Osteoblast (primary cell): ENCODE results near the gene FBXL7. TPM values are rescaled to one million over a fixed set of nuclear protein-coding genes. Genes with fewer than 3 reads are reported as not detected.

ENCODE experiments used
- DNase-seq: peaks from one replicate; pipeline ENCODE4 v3.0.0; 2011; ENCODE audit warnings: low spot score, mixed read lengths; ENCODE audit not compliant: insufficient read length; ENCODE audit errors: missing footprints
- H2AFZ ChIP-seq: 2 replicates; pipeline ENCODE4 v1.6.0; 2011; ENCODE audit warnings: mild to moderate bottlenecking, low read length
- H3K27ac ChIP-seq: 2 replicates; pipeline ENCODE4 v1.5.1; 2011; ENCODE audit warnings: mild to moderate bottlenecking, low read depth, low read length, moderate library complexity
- H3K27me3 ChIP-seq: 2 replicates; pipeline ENCODE4 v1.6.0; 2012; ENCODE audit warnings: mild to moderate bottlenecking, control low read depth, inconsistent platforms, low read length, moderate library complexity; ENCODE audit not compliant: insufficient read depth
- H3K36me3 ChIP-seq: 2 replicates; pipeline ENCODE4 v1.5.1; 2011; ENCODE audit warnings: mild to moderate bottlenecking, low read length, control low read depth, moderate library complexity; ENCODE audit not compliant: insufficient read depth
- H3K4me1 ChIP-seq: 2 replicates; pipeline ENCODE4 v1.5.1; 2011; ENCODE audit warnings: mild to moderate bottlenecking, low read length, control low read depth, moderate library complexity; ENCODE audit not compliant: insufficient read depth
- H3K4me2 ChIP-seq: 2 replicates; pipeline ENCODE4 v1.6.0; 2011; ENCODE audit warnings: mild to moderate bottlenecking, low read length; ENCODE audit not compliant: insufficient read depth
- H3K4me3 ChIP-seq: fragments of 200-600 bp; sonication (generic); 3 replicates; pipeline ENCODE4 v1.5.1; 2012; ENCODE audit warnings: mild to moderate bottlenecking, low read length, inconsistent platforms; ENCODE audit not compliant: insufficient read depth
- H3K79me2 ChIP-seq: 2 replicates; pipeline ENCODE4 v1.6.0; 2012; ENCODE audit warnings: mild to moderate bottlenecking, low read length, control low read depth, inconsistent platforms; ENCODE audit not compliant: insufficient read depth
- H3K9me3 ChIP-seq: 2 replicates; pipeline ENCODE4 v1.5.1; 2011; ENCODE audit warnings: low read depth, low read length, control low read depth
- H4K20me1 ChIP-seq: 2 replicates; pipeline ENCODE4 v1.6.0; 2012; ENCODE audit warnings: mild to moderate bottlenecking, low read length, control low read depth; ENCODE audit not compliant: insufficient read depth
- total RNA-seq: library from RNA; depleted of rRNA; stranded (reverse); fragments of >200 nt; gene quantifications from 2 replicates; pipeline ENCODE4 v1.2.3, GENCODE V29; 2012
- TF ChIP-seq, protein P1 (sequence below): IDR thresholded peaks from 2 replicates; pipeline ENCODE4 v1.5.1; 2011; ENCODE audit warnings: mild to moderate bottlenecking, low read depth, low read length, moderate library complexity; ENCODE audit errors: extremely low read depth

FBXL7 gene
- total RNA-seq, 1 donor: 13.4 TPM

DNA sequence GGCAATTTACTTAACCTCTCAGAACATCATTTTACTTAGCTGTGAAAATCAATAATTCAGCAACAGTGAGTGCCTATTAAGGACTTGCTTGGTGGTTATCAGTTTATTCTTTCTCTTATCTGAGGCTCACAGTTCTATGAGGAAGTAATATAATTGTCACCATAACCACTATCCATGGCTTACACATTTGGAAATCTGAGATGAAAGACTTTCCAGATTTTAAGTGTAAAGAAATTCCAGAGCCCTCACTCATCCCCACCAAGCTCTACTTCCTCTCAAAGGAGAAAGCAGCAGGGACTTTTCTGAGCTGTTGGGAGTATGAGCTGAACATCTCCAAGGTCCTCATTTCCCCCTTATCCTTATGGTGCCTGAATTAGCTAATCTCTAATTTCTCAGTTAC lies 321.5 kb downstream of the FBXL7 start:
- Histone ChIP-seq H3K4me3 (no peak overlapping the region), H3K4me1 (peaks cover 21% of the 10 kb centered on the region), H3K4me2 (no peak overlapping the region), H2AFZ (no peak overlapping the region), H3K9me3 (no peaks in the 10 kb centered on the region), H3K27me3 (no peaks in the 10 kb centered on the region), H4K20me1 (peaks cover 29% of the 10 kb centered on the region), H3K79me2 (no peaks in the 10 kb centered on the region), H3K36me3 (no peaks in the 10 kb centered on the region), H3K27ac (no peak overlapping the region)
- DNase-seq: peak; percentile 10
- TF ChIP-seq, protein P1, sequence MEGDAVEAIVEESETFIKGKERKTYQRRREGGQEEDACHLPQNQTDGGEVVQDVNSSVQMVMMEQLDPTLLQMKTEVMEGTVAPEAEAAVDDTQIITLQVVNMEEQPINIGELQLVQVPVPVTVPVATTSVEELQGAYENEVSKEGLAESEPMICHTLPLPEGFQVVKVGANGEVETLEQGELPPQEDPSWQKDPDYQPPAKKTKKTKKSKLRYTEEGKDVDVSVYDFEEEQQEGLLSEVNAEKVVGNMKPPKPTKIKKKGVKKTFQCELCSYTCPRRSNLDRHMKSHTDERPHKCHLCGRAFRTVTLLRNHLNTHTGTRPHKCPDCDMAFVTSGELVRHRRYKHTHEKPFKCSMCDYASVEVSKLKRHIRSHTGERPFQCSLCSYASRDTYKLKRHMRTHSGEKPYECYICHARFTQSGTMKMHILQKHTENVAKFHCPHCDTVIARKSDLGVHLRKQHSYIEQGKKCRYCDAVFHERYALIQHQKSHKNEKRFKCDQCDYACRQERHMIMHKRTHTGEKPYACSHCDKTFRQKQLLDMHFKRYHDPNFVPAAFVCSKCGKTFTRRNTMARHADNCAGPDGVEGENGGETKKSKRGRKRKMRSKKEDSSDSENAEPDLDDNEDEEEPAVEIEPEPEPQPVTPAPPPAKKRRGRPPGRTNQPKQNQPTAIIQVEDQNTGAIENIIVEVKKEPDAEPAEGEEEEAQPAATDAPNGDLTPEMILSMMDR: no peak

DNA sequence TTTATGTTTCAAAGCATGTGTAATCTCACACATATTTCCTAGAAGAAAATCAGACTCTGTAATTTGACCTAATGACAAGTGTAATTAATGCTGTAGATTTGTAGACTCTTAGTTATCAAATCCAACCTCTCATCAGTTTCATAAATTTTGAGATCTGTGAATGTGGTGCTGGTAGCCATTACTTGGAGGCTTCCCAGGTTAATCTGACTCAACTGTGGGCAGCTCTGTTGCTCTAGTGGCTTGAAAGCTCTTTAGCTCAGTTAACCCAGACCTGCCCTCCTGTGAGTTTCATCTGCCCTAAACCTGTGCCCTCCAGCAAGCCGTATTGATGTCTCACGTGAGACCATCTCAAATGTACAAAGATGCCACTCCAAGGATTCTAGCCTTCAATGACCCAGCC lies 323.4 kb downstream of the FBXL7 start:
- H3K79me2 ChIP-seq: no peaks in the 10 kb centered on the region
- peaks cover 29% of the 10 kb centered on the region for H4K20me1 ChIP-seq
- DNase-seq: peak; percentile 27
- H3K4me1 ChIP-seq: peaks cover 21% of the 10 kb centered on the region
- H2AFZ ChIP-seq: no peak overlapping the region
- no peak overlapping the region for H3K4me2 ChIP-seq
- no peaks in the 10 kb centered on the region for H3K9me3 ChIP-seq
- H3K36me3 ChIP-seq: no peaks in the 10 kb centered on the region
- no peak overlapping the region for H3K27ac ChIP-seq
- TF ChIP-seq, protein P1: no peak
- no peaks in the 10 kb centered on the region for H3K27me3 ChIP-seq
- H3K4me3 ChIP-seq: no peak overlapping the region

DNA sequence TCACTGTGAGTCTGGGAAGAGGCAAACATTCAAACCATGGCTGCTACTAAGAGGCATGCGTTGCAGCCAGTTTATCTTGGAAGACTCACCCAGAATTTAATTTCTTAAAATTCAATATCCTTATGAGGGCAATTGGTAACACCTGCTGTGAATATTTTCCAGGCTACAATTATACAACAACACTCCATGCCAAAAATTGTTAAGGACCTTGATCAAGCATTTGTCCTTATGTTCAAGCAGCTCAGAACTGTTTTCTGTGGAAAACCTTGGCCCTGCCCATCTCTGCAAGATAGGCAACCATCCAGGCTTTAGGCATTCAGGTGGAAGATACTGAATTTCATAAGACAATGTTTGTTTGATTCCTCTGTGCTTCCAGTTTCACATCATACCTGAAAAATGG lies 327.8 kb downstream of the FBXL7 start:
- H4K20me1 ChIP-seq: peaks cover 23% of the 10 kb centered on the region
- no peaks in the 10 kb centered on the region for H3K9me3 ChIP-seq
- DNase-seq: no peak
- H3K4me1 ChIP-seq: peaks cover 12% of the 10 kb centered on the region
- TF ChIP-seq, protein P1: no peak
- H3K27ac ChIP-seq: no peak overlapping the region
- no peak overlapping the region for H2AFZ ChIP-seq
- H3K79me2 ChIP-seq: no peaks in the 10 kb centered on the region
- H3K4me3 ChIP-seq: no peak overlapping the region
- H3K27me3 ChIP-seq: no peaks in the 10 kb centered on the region
- H3K4me2 ChIP-seq: no peak overlapping the region
- no peaks in the 10 kb centered on the region for H3K36me3 ChIP-seq

DNA sequence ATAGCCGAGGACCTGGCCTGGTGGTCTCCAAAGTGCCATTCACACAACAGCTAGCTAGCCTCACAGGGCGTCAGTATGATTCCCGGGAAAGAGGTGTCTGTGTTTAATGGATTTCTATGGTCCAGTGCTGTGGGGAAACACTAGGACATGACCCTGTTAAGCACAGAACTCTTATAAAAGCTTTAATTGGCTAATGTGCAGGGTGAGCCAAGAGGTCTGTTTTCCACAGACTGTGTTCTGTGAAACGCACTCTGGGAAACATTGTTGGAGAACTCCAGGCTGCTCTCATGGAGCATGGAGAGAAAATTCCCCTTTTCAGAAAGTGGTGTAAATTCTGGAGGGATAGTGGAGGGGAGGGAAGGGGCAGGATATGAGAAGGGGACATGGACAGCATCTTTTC lies 331.4 kb downstream of the FBXL7 start:
- Histone ChIP-seq H3K4me2 (no peak overlapping the region), H3K4me3 (no peak overlapping the region), H3K9me3 (no peaks in the 10 kb centered on the region), H3K27me3 (no peaks in the 10 kb centered on the region), H3K36me3 (no peaks in the 10 kb centered on the region), H2AFZ (no peak overlapping the region), H4K20me1 (peaks cover 13% of the 10 kb centered on the region), H3K27ac (no peak overlapping the region), H3K79me2 (peaks cover 2% of the 10 kb centered on the region), H3K4me1 (peaks cover 20% of the 10 kb centered on the region)
- TF ChIP-seq, protein P1: no peak
- DNase-seq: no peak
